Activated effector memory CD4-positive, alpha-beta T cell treated with Interleukin-2 at 50 U/mL for 16 hours (primary cell): ENCODE measurements around the gene PMEPA1.

ENCODE experiments used
- DNase-seq: peaks from one replicate; pipeline ENCODE4 v3.0.0-alpha.2; 2020

PMEPA1 gene

DNA sequence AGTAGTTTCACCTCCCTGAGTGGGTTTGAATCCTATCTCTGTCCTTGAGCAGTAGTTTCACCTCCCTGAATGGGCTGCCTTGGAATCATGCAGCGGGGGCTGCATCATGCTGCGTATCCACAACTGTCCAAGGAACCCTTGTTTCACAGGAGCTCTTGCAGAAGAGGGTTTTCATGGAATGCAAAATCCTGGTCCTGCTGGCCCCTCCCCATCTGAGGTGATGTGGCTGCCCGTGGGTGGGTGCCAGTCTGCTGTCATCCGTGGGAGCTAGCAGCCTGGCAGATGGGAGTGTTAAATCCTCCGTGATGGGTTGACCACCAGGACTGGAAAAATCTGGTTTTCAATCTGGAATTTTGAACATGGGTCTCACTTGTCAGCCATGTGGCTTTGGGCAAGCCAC lies 111.3 kb downstream of the PMEPA1 start:
- no peak for DNase-seq
